ENCODE results near the gene SIX3.

- TF ChIP-seq, protein P1, sequence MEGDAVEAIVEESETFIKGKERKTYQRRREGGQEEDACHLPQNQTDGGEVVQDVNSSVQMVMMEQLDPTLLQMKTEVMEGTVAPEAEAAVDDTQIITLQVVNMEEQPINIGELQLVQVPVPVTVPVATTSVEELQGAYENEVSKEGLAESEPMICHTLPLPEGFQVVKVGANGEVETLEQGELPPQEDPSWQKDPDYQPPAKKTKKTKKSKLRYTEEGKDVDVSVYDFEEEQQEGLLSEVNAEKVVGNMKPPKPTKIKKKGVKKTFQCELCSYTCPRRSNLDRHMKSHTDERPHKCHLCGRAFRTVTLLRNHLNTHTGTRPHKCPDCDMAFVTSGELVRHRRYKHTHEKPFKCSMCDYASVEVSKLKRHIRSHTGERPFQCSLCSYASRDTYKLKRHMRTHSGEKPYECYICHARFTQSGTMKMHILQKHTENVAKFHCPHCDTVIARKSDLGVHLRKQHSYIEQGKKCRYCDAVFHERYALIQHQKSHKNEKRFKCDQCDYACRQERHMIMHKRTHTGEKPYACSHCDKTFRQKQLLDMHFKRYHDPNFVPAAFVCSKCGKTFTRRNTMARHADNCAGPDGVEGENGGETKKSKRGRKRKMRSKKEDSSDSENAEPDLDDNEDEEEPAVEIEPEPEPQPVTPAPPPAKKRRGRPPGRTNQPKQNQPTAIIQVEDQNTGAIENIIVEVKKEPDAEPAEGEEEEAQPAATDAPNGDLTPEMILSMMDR (IDR thresholded peaks at IDR 0.05 in 8 of 11, conservative IDR thresholded peaks at IDR 0.05 in 3 of 11): no peak
- TF ChIP-seq POLR2A (IDR thresholded peaks at IDR 0.05): no peak
These were observed 604 bp upstream of the SIX3 start for GRCh38 chr2:44940732-44941464.

All from spleen (tissue), 7 donors.